SK-N-MC (cell line): ENCODE data around the gene DACT2.
"Not testable (repeated sequence)": the region's sequence is repeated elsewhere in the genome, so short reads cannot be mapped to it uniquely, and the experiment has no call there.

Source experiments
- EZH2 ChIP-seq: fragments of 200-600 bp; sonication (generic); IDR thresholded peaks from one replicate; pipeline ENCODE4 v1.6.1; 2017; ENCODE audit warnings: antibody characterized with exemption
- FOXP2 ChIP-seq: optimal IDR thresholded peaks from 2 replicates; pipeline ENCODE3; 2011; ENCODE audit warnings: mild to moderate bottlenecking, moderate library complexity; ENCODE audit not compliant: insufficient read depth; ENCODE audit errors: extremely low read length, control extremely low read depth
- POLR2AphosphoS5 ChIP-seq: IDR thresholded peaks from 2 replicates; pipeline ENCODE4 v1.6.1; 2012; ENCODE audit warnings: mild to moderate bottlenecking, low read depth, low read length, borderline replicate concordance

- not testable (repeated sequence) for TF ChIP-seq POLR2AphosphoS5, EZH2, FOXP2
Measured at GRCh38 chr6:168287460-168287859, 32.1 kb downstream of the DACT2 start.
